H1 (cell line): ENCODE data around the gene NT5C1B. TPM values are rescaled to one million over a fixed set of nuclear protein-coding genes. Genes with fewer than 3 reads are reported as not detected.

Experiments
- CTCF ChIA-PET: fragments of 300-600 bp; sonication (Branson Sonifier 250); formaldehyde crosslinking; loops from one replicate; lab custom pipeline; 2021; ENCODE audit not compliant: partially characterized antibody; lab: Charles Lee
- POLR2A ChIA-PET: fragments of 300-600 bp; sonication (Branson Sonifier 250); formaldehyde crosslinking; loops from one replicate; lab custom pipeline; 2021; ENCODE audit warnings: inconsistent platforms; ENCODE audit not compliant: partially characterized antibody; lab: Charles Lee
- DNase-seq, 2 experiments: peaks; one replicate each; pipeline versions ENCODE4 v3.0.0 to v3.0.0-alpha.2; 2010 to 2022; ENCODE audit warnings: low spot score in 2 of 2, low read depth in 1 of 2, mixed read lengths in 1 of 2
- FAIRE-seq: peaks from 2 replicates; lab custom pipeline; 2011; peaks lifted over from hg19 to GRCh38; lab: Jason Lieb, UNC
- H2AFZ ChIP-seq: 2 replicates; pipeline ENCODE4 v1.8.1; 2012; ENCODE audit warnings: low read length, inconsistent platforms
- H2AK5ac ChIP-seq: 2 replicates; pipeline ENCODE4 v1.6.1; 2013; ENCODE audit warnings: low read depth, low read length
- H2BK120ac ChIP-seq: replicated peaks from 2 replicates; pipeline ENCODE3; 2013; ENCODE audit warnings: low read depth, low read length, inconsistent platforms
- H2BK12ac ChIP-seq: 2 replicates; pipeline ENCODE4 v1.6.1; 2013; ENCODE audit warnings: low read depth, low read length
- H2BK15ac ChIP-seq: 2 replicates; pipeline ENCODE4 v1.6.1; 2013; ENCODE audit warnings: low read length
- H2BK20ac ChIP-seq: 2 replicates; pipeline ENCODE4 v1.6.1; 2013; ENCODE audit warnings: low read length
- H2BK5ac ChIP-seq: 2 replicates; pipeline ENCODE4 v1.6.1; 2013; ENCODE audit warnings: low read depth, low read length
- H3K14ac ChIP-seq: 2 replicates; pipeline ENCODE4 v1.6.1; 2013; ENCODE audit warnings: inconsistent platforms; ENCODE audit not compliant: insufficient read length
- H3K18ac ChIP-seq: 2 replicates; pipeline ENCODE4 v1.6.1; 2013; ENCODE audit warnings: low read length; ENCODE audit errors: extremely low read depth
- H3K23ac ChIP-seq: 2 replicates; pipeline ENCODE4 v1.6.1; 2013; ENCODE audit warnings: inconsistent platforms; ENCODE audit not compliant: insufficient read length
- H3K23me2 ChIP-seq: 2 replicates; pipeline ENCODE4 v1.6.1; 2013; ENCODE audit warnings: low read depth, low read length
- H3K27ac ChIP-seq: 2 replicates; pipeline ENCODE4 v1.6.1; 2011; ENCODE audit warnings: low read depth, low read length, inconsistent platforms
- H3K27me3 ChIP-seq, 4 experiments: replicated peaks in 1 of 4; 1 replicate in 1 of 4; 2 replicates in 3 of 4; pipeline versions ENCODE4 v1.6.1 to v1.8.1; 2011 to 2013; ENCODE audit warnings: low read length in 3 of 4, mild to moderate bottlenecking in 3 of 4, inconsistent platforms in 2 of 4, mixed read lengths in 2 of 4, moderate library complexity in 1 of 4; ENCODE audit not compliant: control insufficient read depth in 3 of 4, insufficient read depth in 3 of 4; ENCODE audit errors: extremely low read depth in 1 of 4
- H3K36me3 ChIP-seq, 4 experiments: 2 replicates each; pipeline versions ENCODE4 v1.6.1 to v1.8.1; 2011 to 2013; ENCODE audit warnings: mild to moderate bottlenecking in 4 of 4, low read length in 3 of 4, moderate library complexity in 2 of 4, control low read depth in 1 of 4, inconsistent platforms in 1 of 4; ENCODE audit not compliant: insufficient read depth in 4 of 4, control insufficient read depth in 2 of 4
- H3K4ac ChIP-seq: replicated peaks from 2 replicates; pipeline ENCODE3; 2013; ENCODE audit warnings: low read length, low read depth, mixed read lengths, inconsistent platforms; ENCODE audit not compliant: insufficient read length
- H3K4me1 ChIP-seq, 4 experiments: replicated peaks in 1 of 4; 1 replicate in 1 of 4; 2 replicates in 3 of 4; pipeline versions ENCODE4 v1.6.1 to v1.8.1; 2011 to 2013; ENCODE audit warnings: low read length in 3 of 4, inconsistent platforms in 2 of 4, mixed read lengths in 1 of 4; ENCODE audit not compliant: insufficient read depth in 4 of 4, control insufficient read depth in 3 of 4
- H3K4me2 ChIP-seq, 2 experiments: 2 replicates each; pipeline versions ENCODE4 v1.6.1 to v1.8.1; 2011 to 2013; ENCODE audit warnings: low read depth in 2 of 2, low read length in 2 of 2, control low read depth in 1 of 2, inconsistent platforms in 1 of 2, mild to moderate bottlenecking in 1 of 2; ENCODE audit not compliant: insufficient read depth in 1 of 2
- H3K4me3 ChIP-seq, 4 experiments: fragments of 200-600, 300-600 bp in 1 of 4; sonication (generic), shearing (Covaris generic), sonication (Bioruptor Twin) in 1 of 4; 2 replicates each; pipeline versions ENCODE4 v1.5.1 to v1.8.1; 2011 to 2016; ENCODE audit warnings: low read length in 4 of 4, low read depth in 3 of 4, control low read depth in 2 of 4, inconsistent platforms in 2 of 4, mild to moderate bottlenecking in 2 of 4, mixed read lengths in 1 of 4, moderate library complexity in 1 of 4; ENCODE audit not compliant: insufficient read depth in 2 of 4; ENCODE audit errors: extremely low read depth in 1 of 4
- H3K56ac ChIP-seq: replicated peaks from 2 replicates; pipeline ENCODE3; 2013; ENCODE audit warnings: low read depth, mild to moderate bottlenecking, mixed read lengths, low read length, inconsistent platforms; ENCODE audit not compliant: insufficient read length
- H3K79me1 ChIP-seq: 2 replicates; pipeline ENCODE4 v1.6.1; 2013; ENCODE audit warnings: low read depth, low read length, control low read depth
- H3K79me2 ChIP-seq, 2 experiments: 2 replicates each; pipeline versions ENCODE4 v1.6.1 to v1.8.1; 2012 to 2013; ENCODE audit warnings: low read length in 2 of 2, mild to moderate bottlenecking in 2 of 2, inconsistent platforms in 1 of 2; ENCODE audit not compliant: insufficient read depth in 2 of 2, control insufficient read depth in 1 of 2
- H3K9ac ChIP-seq, 4 experiments: replicated peaks in 1 of 4; 1 replicate in 1 of 4; 2 replicates in 3 of 4; pipeline versions ENCODE4 v1.6.1 to v1.8.1; 2011 to 2013; ENCODE audit warnings: low read depth in 3 of 4, low read length in 3 of 4, control low read depth in 2 of 4, mild to moderate bottlenecking in 2 of 4, moderate library complexity in 2 of 4, inconsistent platforms in 1 of 4; ENCODE audit errors: extremely low read depth in 1 of 4
- H3K9me3 ChIP-seq, 2 experiments: 2 replicates each; pipeline versions ENCODE4 v1.6.1 to v1.8.1; 2012 to 2013; ENCODE audit warnings: mild to moderate bottlenecking in 2 of 2, moderate library complexity in 2 of 2, control low read depth in 1 of 2, inconsistent platforms in 1 of 2, low read depth in 1 of 2, low read length in 1 of 2, mixed read lengths in 1 of 2; ENCODE audit not compliant: insufficient read depth in 2 of 2
- H4K20me1 ChIP-seq, 2 experiments: replicated peaks in 1 of 2; 2 replicates each; pipeline versions ENCODE3 to v1.8.1; 2011 to 2013; ENCODE audit warnings: inconsistent platforms in 2 of 2, low read length in 2 of 2, mild to moderate bottlenecking in 1 of 2; ENCODE audit not compliant: insufficient read depth in 2 of 2, control insufficient read depth in 1 of 2
- H4K5ac ChIP-seq: 2 replicates; pipeline ENCODE4 v1.6.1; 2013; ENCODE audit warnings: low read length, low read depth, mixed read lengths, inconsistent platforms; ENCODE audit not compliant: insufficient read length
- H4K8ac ChIP-seq: 2 replicates; pipeline ENCODE4 v1.8.0; 2013; ENCODE audit warnings: mild to moderate bottlenecking, moderate library complexity, low read length, inconsistent platforms; ENCODE audit not compliant: insufficient read depth; ENCODE audit errors: extremely low read depth
- H4K91ac ChIP-seq: replicated peaks from 2 replicates; pipeline ENCODE3; 2013; ENCODE audit warnings: low read length, mixed read lengths, inconsistent platforms; ENCODE audit not compliant: insufficient read length
- CEBPB ChIP-seq: IDR thresholded peaks from 2 replicates; pipeline ENCODE4 v1.6.1; 2012; ENCODE audit warnings: low read depth, low read length
- EGR1 ChIP-seq: IDR thresholded peaks from 2 replicates; pipeline ENCODE4 v1.6.1; 2011; ENCODE audit warnings: low read depth, low read length, borderline replicate concordance
- WGBS, 2 experiments: shearing (Covaris generic) in 1 of 2; methylation state at CpG; one replicate each; pipeline versions ENCODE4 v1.1.6 to v1.1.7; 2013 to 2015; ENCODE audit warnings: low lambda C conversion rate in 2 of 2, mixed read lengths in 2 of 2, inconsistent platforms in 1 of 2, low coverage in 1 of 2, missing lambda C conversion rate in 1 of 2; ENCODE audit not compliant: insufficient replicate concordance in 2 of 2, insufficient coverage in 1 of 2, insufficient read length in 1 of 2; ENCODE audit errors: extremely low coverage in 1 of 2, missing lambda C conversion rate in 1 of 2; 5-methylcytosine and 5-hydroxymethylcytosine counted together
- polyA plus RNA-seq, 7 experiments: library from polyadenylated mRNA; depleted of rRNA in 3 of 7; stranded (reverse) in 5 of 7; unstranded in 2 of 7; fragments of >200 nt in 5 of 7; fragments of 200-250 nt in 2 of 7; gene quantifications; 1 replicate in 5 of 7; 2 replicates in 1 of 7; 4 replicates in 1 of 7; pipeline versions ENCODE4 v1.2.1 to v1.2.3, GENCODE V29; 2011 to 2013; ENCODE audit warnings: missing spikeins in 2 of 7, mixed read lengths in 2 of 7
- total RNA-seq: library from RNA; stranded (reverse); fragmentation: NEBNext Ultra II Directional; extraction: Animal tissue kit (Norgen Biotek cat#: 25700); gene quantifications from 2 replicates; pipeline ENCODE4 v1.2.1, GENCODE V29; 2021
- TF ChIP-seq, protein P1 (sequence below): IDR thresholded peaks from 2 replicates; pipeline ENCODE4 v1.6.1; 2012; ENCODE audit warnings: low read length, inconsistent platforms

Gene NT5C1B
- total and polyA plus RNA-seq, 2 of the 8 experiments (the other 6 are each of a cell fraction or from before 2014, with no cell fraction given) = not detected

DNA sequence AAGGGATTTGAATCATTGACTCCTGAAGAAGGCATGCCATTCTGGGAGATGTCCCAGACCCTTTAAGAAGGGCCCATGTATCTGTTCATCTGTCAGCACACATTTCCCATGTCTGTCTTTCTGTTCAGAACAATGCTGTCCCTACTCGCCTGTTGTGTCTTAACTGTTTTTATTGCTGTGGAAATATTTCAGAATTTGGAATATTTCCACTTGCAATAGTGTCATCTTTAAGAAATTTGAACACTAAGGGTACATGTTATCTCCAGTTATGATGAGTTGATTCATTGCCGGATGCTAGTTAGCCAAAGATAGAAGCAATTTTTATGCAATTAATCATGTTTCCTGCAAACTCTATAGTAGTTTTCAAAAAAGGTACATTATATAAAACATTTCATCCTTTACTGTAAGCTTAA is 36.9 kb upstream of the NT5C1B start:
- Histone ChIP-seq H3K18ac (no peak overlapping the region), H3K4me3 (no peak overlapping the region), H3K27me3 (no peaks in the 10 kb centered on the region), H3K4me2 (no peak overlapping the region), H3K9me3 (0 out of 4 replicates have a peak, but pooled peaks cover 0 to 2% of the 10 kb centered on the region in 2 experiments), H2BK15ac (no peak overlapping the region), H4K91ac (no peak overlapping the region), H2BK12ac (no peak overlapping the region), H3K27ac (no peak overlapping the region), H3K23me2 (peaks cover 2% of the 10 kb centered on the region; the same call in 1 of the 2 replicates), H3K36me3 (no peaks in the 10 kb centered on the region), H3K14ac (no peak overlapping the region), H3K9ac (no peak overlapping the region), H2AFZ (no peak overlapping the region), H2BK20ac (no peak overlapping the region), H4K20me1 (no peaks in the 10 kb centered on the region), H3K4ac (no peak overlapping the region), H3K23ac (no peak overlapping the region), H2BK5ac (no peak overlapping the region), H4K8ac (no peak overlapping the region), H3K56ac (no peak overlapping the region), H4K5ac (no peak overlapping the region), H2AK5ac (no peak overlapping the region), H2BK120ac (no peak overlapping the region), H3K79me1 (no peaks in the 10 kb centered on the region), H3K79me2 (no peaks in the 10 kb centered on the region), H3K4me1 (no peaks in the 10 kb centered on the region)
- CTCF ChIA-PET = no interaction called here
- TF ChIP-seq, protein P1, sequence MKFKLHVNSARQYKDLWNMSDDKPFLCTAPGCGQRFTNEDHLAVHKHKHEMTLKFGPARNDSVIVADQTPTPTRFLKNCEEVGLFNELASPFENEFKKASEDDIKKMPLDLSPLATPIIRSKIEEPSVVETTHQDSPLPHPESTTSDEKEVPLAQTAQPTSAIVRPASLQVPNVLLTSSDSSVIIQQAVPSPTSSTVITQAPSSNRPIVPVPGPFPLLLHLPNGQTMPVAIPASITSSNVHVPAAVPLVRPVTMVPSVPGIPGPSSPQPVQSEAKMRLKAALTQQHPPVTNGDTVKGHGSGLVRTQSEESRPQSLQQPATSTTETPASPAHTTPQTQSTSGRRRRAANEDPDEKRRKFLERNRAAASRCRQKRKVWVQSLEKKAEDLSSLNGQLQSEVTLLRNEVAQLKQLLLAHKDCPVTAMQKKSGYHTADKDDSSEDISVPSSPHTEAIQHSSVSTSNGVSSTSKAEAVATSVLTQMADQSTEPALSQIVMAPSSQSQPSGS = no peak
- no peak for TF ChIP-seq CEBPB
- TF ChIP-seq EGR1 = no peak
- POLR2A ChIA-PET = no interaction called here
- no peak for FAIRE-seq
- DNase-seq = no peak
- WGBS, 2 experiments = 84% methylated on average over 2 of the region's 2 CpGs; no CpG with 5 or more reads in 1 of the 2 experiments
